ENCODE data around the gene TMEFF2. TPM values are rescaled to one million over a fixed set of nuclear protein-coding genes. Genes with fewer than 3 reads are reported as not detected.

The TMEFF2 gene
- total and polyA plus RNA-seq, 8 donors, result 0.18 to 1.0 (median 0.39) TPM; not detected in 2

GRCh38 chr2:192043216-192043870 is 151.4 kb downstream of the TMEFF2 start:
- Histone ChIP-seq H3K4me1 (no peaks in the 10 kb centered on the region), H3K4me3 (no peak overlapping the region), H3K36me3 (no peaks in the 10 kb centered on the region), H3K27ac (no peak overlapping the region), H3K27me3 (no peaks in the 10 kb centered on the region), H3K9me3 (no peaks in the 10 kb centered on the region)
- ATAC-seq (no peak), DNase-seq (peak in 1 of 4 donors; percentile 18)
- TF ChIP-seq CTCF (IDR thresholded peaks at IDR 0.05), result no peak
- intact Hi-C loops (cut with DNase I), result no loop called here

DNA sequence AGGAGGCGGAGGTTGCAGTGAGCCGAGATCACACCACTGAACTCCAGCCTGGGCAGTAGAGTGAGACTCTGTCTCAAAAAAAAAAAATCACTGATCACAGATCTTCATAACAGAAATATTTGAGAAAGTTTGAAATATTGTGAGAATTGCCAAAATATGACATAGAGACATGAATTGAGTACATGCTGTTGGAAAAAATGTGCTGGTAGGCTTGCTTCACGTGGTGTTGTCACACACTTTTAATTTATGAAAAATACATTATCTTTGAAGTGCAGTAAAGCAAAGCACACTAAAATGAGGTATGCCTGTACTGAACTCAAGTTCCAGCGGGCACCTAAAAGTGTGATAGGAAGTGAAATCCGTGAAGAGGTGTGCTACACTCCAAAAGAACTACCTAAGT is 152.6 kb downstream of the TMEFF2 start:
- Histone ChIP-seq H3K4me3 (no peak overlapping the region), H3K36me3 (no peaks in the 10 kb centered on the region), H3K27ac (no peak overlapping the region), H3K27me3 (no peaks in the 10 kb centered on the region), H3K9me3 (no peaks in the 10 kb centered on the region), H3K4me1 (no peaks in the 10 kb centered on the region)
- no peak for DNase-seq
- intact Hi-C loops (cut with DNase I), result no loop called here
- no peak for TF ChIP-seq CTCF (IDR thresholded peaks at IDR 0.05)
- no peak for ATAC-seq

- no peak for TF ChIP-seq CTCF (IDR thresholded peaks at IDR 0.05)
- peaks cover 0 to 3% of the 10 kb centered on the region in 2 donors for H3K4me1 ChIP-seq
- no peaks in the 10 kb centered on the region for H3K36me3 ChIP-seq
- no peak overlapping the region for H3K27ac ChIP-seq
- peak; percentile 94 for ATAC-seq
- intact Hi-C loops (cut with DNase I), result no loop called here
- H3K27me3 ChIP-seq, result no peaks in the 10 kb centered on the region
- H3K9me3 ChIP-seq, result no peaks in the 10 kb centered on the region
- no peak overlapping the region for H3K4me3 ChIP-seq
- peak in 2 of 4 donors; percentile 2 to 16 for DNase-seq
Measured at GRCh38 chr2:192038110-192038509, 156.6 kb downstream of the TMEFF2 start.

DNA sequence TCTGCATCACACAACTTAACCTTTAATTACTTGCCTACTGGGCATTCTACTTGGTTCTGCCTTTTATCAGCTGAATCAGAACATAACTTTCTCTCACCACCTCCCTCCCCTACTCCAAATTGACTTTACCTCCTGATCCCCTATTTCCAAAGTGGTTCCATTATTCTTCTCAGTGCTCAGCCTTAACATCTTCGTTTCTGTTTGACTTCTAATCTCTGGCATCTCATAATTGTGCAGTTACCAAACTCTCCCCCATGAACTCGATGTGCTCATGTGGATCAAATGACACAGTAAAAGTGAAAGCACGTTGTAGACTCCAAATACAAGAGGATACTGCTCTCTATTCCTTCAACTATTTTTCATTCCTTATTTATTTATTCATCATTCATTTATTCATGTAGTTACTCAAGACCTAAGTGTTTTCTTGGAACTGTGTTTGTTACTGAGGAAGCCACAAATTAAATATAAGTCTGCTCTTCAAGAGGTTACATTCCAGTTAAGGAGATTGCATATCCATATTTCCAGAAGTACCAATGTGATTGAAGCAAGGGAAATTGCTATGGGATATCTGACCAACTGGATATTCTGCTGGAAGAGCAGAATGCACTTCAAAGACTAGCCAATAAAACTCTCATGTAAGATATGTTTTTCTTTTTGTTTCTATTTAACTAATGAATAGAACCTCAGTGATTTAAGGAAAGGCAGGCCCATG is 158.8 kb downstream of the TMEFF2 start:
- Histone ChIP-seq H3K9me3 (no peaks in the 10 kb centered on the region), H3K4me3 (no peak overlapping the region), H3K27me3 (no peaks in the 10 kb centered on the region), H3K36me3 (no peaks in the 10 kb centered on the region), H3K27ac (no peak overlapping the region), H3K4me1 (peaks cover 0 to 3% of the 10 kb centered on the region in 2 donors)
- peak; percentile 37 for ATAC-seq
- no peak for DNase-seq
- intact Hi-C loops (cut with DNase I), result no loop called here
- no peak for TF ChIP-seq CTCF (IDR thresholded peaks at IDR 0.05)

DNA sequence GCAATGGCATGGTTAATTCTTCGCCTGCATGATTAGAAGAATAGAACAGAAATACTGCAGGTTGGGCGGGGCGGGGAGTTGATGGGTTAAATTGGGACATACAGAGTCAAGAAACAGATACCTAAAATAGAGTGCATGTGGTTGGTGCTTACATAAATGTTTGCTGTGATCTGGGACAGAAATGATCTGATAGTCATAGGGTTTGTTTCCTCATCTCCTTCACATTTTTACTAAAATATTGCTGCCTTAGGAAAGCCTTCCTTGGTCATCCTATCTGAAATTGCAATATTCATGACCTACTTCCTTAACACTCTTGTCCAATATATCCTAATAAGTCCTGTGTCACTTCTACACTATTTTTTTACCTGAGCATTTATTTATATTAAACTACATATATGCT is 163.9 kb downstream of the TMEFF2 start:
- Histone ChIP-seq H3K4me1 (no peaks in the 10 kb centered on the region), H3K27me3 (no peaks in the 10 kb centered on the region), H3K36me3 (no peaks in the 10 kb centered on the region), H3K27ac (no peak overlapping the region), H3K4me3 (no peak overlapping the region), H3K9me3 (no peaks in the 10 kb centered on the region)
- DNase-seq (no peak), ATAC-seq (no peak)
- intact Hi-C loops (cut with DNase I), result no loop called here
- TF ChIP-seq CTCF (IDR thresholded peaks at IDR 0.05), result no peak

Data from left lung (tissue), 10 donors.